GM12873 (cell line): ENCODE measurements around the gene CCDC51.

Experiments used
- CTCF ChIP-seq: IDR thresholded peaks from 2 replicates; pipeline ENCODE4 v1.5.1; 2012; ENCODE audit warnings: low read depth, mild to moderate bottlenecking, moderate library complexity, low read length, control low read depth; ENCODE audit not compliant: insufficient read depth; ENCODE audit errors: missing control alignments

The CCDC51 gene

GRCh38 chr3:48413611-48414010 lies 26.3 kb downstream of the CCDC51 start:
- TF ChIP-seq CTCF = no peak

- TF ChIP-seq CTCF = no peak
Observed at GRCh38 chr3:48413086-48413485, 26.8 kb downstream of the CCDC51 start.

GRCh38 chr3:48412375-48413001 lies 27.4 kb downstream of the CCDC51 start:
- no peak for TF ChIP-seq CTCF

GRCh38 chr3:48411606-48412374 lies 28.1 kb downstream of the CCDC51 start:
- no peak for TF ChIP-seq CTCF

- no peak for TF ChIP-seq CTCF
Observed at GRCh38 chr3:48411041-48411588, 28.8 kb downstream of the CCDC51 start.

- TF ChIP-seq CTCF = no peak
Observed at GRCh38 chr3:48410205-48411040, 29.5 kb downstream of the CCDC51 start.
